H1 (cell line): ENCODE measurements around the gene ENTR1. TPM values are rescaled to one million over a fixed set of nuclear protein-coding genes. Genes with fewer than 3 reads are reported as not detected.

Experiments used
- ATF3 ChIP-seq: IDR thresholded peaks from 2 replicates; pipeline ENCODE4 v1.6.1; 2011; ENCODE audit warnings: low read depth, mild to moderate bottlenecking, low read length; ENCODE audit not compliant: insufficient read depth
- GABPA ChIP-seq: IDR thresholded peaks from 2 replicates; pipeline ENCODE4 v1.6.1; 2011; ENCODE audit warnings: mild to moderate bottlenecking, low read length, moderate library complexity, borderline replicate concordance; ENCODE audit not compliant: insufficient read depth
- JUN ChIP-seq: IDR thresholded peaks from 2 replicates; pipeline ENCODE4 v1.6.1; 2011; ENCODE audit warnings: low read depth, mild to moderate bottlenecking, improper control_type of control experiment, low read length
- PHF8 ChIP-seq: fragments of 200-600 bp; sonication (generic); conservative IDR thresholded peaks from 2 replicates; pipeline ENCODE4 v1.7.1; 2012; ENCODE audit warnings: low read depth, mild to moderate bottlenecking, inconsistent platforms, low read length, moderate library complexity
- POLR2A ChIP-seq, 2 experiments: IDR thresholded peaks; 1 replicate in 1 of 2; 2 replicates in 1 of 2; pipeline ENCODE4 v1.6.1; 2011; ENCODE audit warnings: low read depth in 2 of 2, low read length in 2 of 2, mild to moderate bottlenecking in 2 of 2; ENCODE audit errors: control extremely low read depth in 1 of 2
- SIN3A ChIP-seq, 2 experiments: IDR thresholded peaks in 1 of 2; conservative IDR thresholded peaks in 1 of 2; 2 replicates each; pipeline ENCODE4 v1.6.1; 2011 to 2012; ENCODE audit warnings: low read length in 2 of 2, improper control_type of control experiment in 1 of 2, low read depth in 1 of 2, mild to moderate bottlenecking in 1 of 2
- SIRT6 ChIP-seq: IDR thresholded peaks from one replicate; pipeline ENCODE4 v1.7.1; 2012; ENCODE audit warnings: low read length, inconsistent platforms
- SRF ChIP-seq: IDR thresholded peaks from 2 replicates; pipeline ENCODE4 v1.6.1; 2011; ENCODE audit warnings: mild to moderate bottlenecking, low read depth, low read length, moderate library complexity
- TAF1 ChIP-seq: IDR thresholded peaks from 2 replicates; pipeline ENCODE4 v1.6.1; 2011; ENCODE audit warnings: mild to moderate bottlenecking, low read depth, low read length
- polyA plus RNA-seq, 7 experiments: library from polyadenylated mRNA; depleted of rRNA in 3 of 7; stranded (reverse) in 5 of 7; unstranded in 2 of 7; fragments of >200 nt in 5 of 7; fragments of 200-250 nt in 2 of 7; gene quantifications; 1 replicate in 5 of 7; 2 replicates in 1 of 7; 4 replicates in 1 of 7; pipeline versions ENCODE4 v1.2.1 to v1.2.3, GENCODE V29; 2011 to 2013; ENCODE audit warnings: missing spikeins in 2 of 7, mixed read lengths in 2 of 7
- total RNA-seq: library from RNA; stranded (reverse); fragmentation: NEBNext Ultra II Directional; extraction: Animal tissue kit (Norgen Biotek cat#: 25700); gene quantifications from 2 replicates; pipeline ENCODE4 v1.2.1, GENCODE V29; 2021

Gene ENTR1
- total and polyA plus RNA-seq, 2 of the 8 experiments (the other 6 are each of a cell fraction or from before 2014, with no cell fraction given), result 65.2 to 102 TPM

DNA sequence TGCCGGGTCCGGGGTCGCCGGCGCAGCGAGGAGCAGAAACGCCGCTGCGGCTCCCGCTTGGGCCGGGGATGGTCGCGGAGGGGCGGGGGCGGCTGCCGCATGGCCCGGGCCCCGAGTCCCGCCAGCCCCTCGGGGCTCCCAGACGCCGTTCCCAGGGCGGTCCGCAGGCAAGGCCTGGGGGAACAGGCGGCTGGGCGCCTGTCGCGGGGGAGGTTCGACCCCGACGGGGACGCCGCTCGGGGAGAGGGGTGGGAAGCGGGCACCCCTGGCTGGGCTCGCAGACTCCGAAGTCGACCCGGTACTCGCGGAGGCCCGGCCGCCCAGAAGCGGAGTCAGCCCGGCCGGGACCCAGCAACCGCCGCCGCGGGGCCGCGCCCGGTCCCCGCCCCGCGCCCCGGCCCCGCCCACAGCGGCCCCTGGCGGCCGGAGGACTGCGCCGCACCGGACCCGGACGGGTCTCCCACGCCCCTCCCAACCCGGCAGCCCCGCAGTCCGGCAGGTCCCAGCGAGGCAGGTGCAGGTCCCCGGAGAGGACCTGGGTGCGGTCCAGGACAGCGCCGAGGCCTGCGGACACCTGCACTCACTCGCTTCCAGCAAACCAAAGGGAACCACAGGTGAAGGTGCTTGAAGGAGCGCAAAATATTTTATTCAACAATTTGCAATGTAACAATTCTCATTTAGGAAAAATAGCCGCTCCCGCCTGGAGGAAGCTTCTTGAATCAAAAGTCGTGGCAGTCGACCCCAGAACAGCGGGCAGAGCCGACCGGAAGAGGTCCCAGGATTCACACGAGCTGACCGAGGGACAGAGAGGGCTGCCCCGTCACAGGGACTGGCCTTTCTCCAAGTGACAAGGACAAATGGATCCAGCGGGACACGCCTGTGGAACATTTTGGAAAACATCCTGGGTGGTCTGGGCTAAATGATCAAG, 29.3 kb upstream of the ENTR1 start, which contains the start of gene INPP5E (continued):
- TF ChIP-seq ATF3 (no peak), PHF8 (peak; percentile 38; the same call in 1 of the 2 replicates), TAF1 (peak; percentile 68), SRF (no peak), JUN (no peak), SIRT6 (no peak), GABPA (0 out of 2 replicates have a peak, but pooled peaks have one; percentile 70), SIN3A (conservative IDR thresholded peaks at IDR 0.05 in 1 of 2, IDR thresholded peaks at IDR 0.05 in 1 of 2; ENCODE audit: low read depth in 1 of 2, low read length in 2 of 2) (0 out of 4 replicates have a peak, but pooled peaks of 1 of the 2 experiments have one; percentile 6), POLR2A (IDR thresholded peaks at IDR 0.05; ENCODE audit: control extremely low read depth in 1 of 2, low read depth in 2 of 2, low read length in 2 of 2) (peak in 1 of 2 experiments; percentile 59; a peak in 1 of 3 replicates)
